Stimulated activated CD4-positive, alpha-beta T cell treated with anti-CD3 and anti-CD28 coated beads, Interleukin-15, amount 100 ng/mL, for 48 hours (primary cell): ENCODE results near the gene STK31.
"Not testable (repeated sequence)": the region's sequence is repeated elsewhere in the genome, so short reads cannot be mapped to it uniquely, and the experiment has no call there.

Source experiments
- DNase-seq, 2 donors: peaks; one replicate each; pipeline ENCODE4 v3.0.0-alpha.2; 2020; ENCODE audit warnings: low read depth in 2 of 2

Gene STK31

GRCh38 chr7:23788843-23789242 lies 78.8 kb downstream of the STK31 start:
- DNase-seq, result no peak

GRCh38 chr7:23791721-23792120 lies 81.7 kb downstream of the STK31 start:
- no peak for DNase-seq

- DNase-seq, result no peak
Observed at GRCh38 chr7:23802720-23803397, 92.8 kb downstream of the STK31 start.

- DNase-seq, result no peak
Observed at GRCh38 chr7:23804707-23805106, 94.7 kb downstream of the STK31 start.

GRCh38 chr7:23808421-23808820 lies 98.4 kb downstream of the STK31 start:
- no peak for DNase-seq

GRCh38 chr7:23810099-23810498 lies 100.1 kb downstream of the STK31 start:
- DNase-seq, result no peak

GRCh38 chr7:23811540-23811939 lies 101.5 kb downstream of the STK31 start:
- DNase-seq, result no peak

- not testable (repeated sequence) for DNase-seq
Observed at GRCh38 chr7:23828125-23828524, 118.1 kb downstream of the STK31 start.

GRCh38 chr7:23832733-23833132 lies 122.7 kb downstream of the STK31 start:
- DNase-seq, result not testable (repeated sequence)

GRCh38 chr7:23833405-23833804 lies 123.4 kb downstream of the STK31 start:
- DNase-seq, result no peak

- not testable (repeated sequence) for DNase-seq
Observed at GRCh38 chr7:23844837-23845236, 134.8 kb downstream of the STK31 start.

- no peak for DNase-seq
Observed at GRCh38 chr7:23852135-23852534, 142.1 kb downstream of the STK31 start.

- no peak for DNase-seq
Observed at GRCh38 chr7:23852988-23853387, 143.0 kb downstream of the STK31 start.

GRCh38 chr7:23863209-23863787 lies 153.3 kb downstream of the STK31 start:
- DNase-seq, result no peak

GRCh38 chr7:23864973-23865372 lies 155.0 kb downstream of the STK31 start:
- no peak for DNase-seq

- no peak for DNase-seq
Observed at GRCh38 chr7:23873306-23873705, 163.3 kb downstream of the STK31 start.

GRCh38 chr7:23876526-23876925 lies 166.5 kb downstream of the STK31 start:
- DNase-seq, result not testable (repeated sequence)
